HepG2 (cell line): ENCODE results near the gene LTB4R. TPM values are rescaled to one million over a fixed set of nuclear protein-coding genes. Genes with fewer than 3 reads are reported as not detected.

Experiments used
- ATAC-seq: fragments of 200-7000 bp; cut with Tn5 transposase; 3 replicates; pipeline ENCODE4 v1.9.1; 2020; ENCODE audit warnings: mild to moderate bottlenecking, moderate library complexity
- BruUV-seq: library from RNA; stranded (reverse); fragments of 400-500 nt; replicated peaks from 2 replicates; lab custom pipeline; 2021; lab: Mats Ljungman, UMichigan
- CTCF ChIA-PET: fragments of 300-600 bp; formaldehyde crosslinking; extraction: SDS; loops from one replicate; lab custom pipeline; 2021; ENCODE audit warnings: low total read pairs, inconsistent platforms, low intra/inter-chr PET ratio; lab: Yijun Ruan, JAX
- POLR2A ChIA-PET: fragments of 350-600 bp; sonication (Branson Sonifier 250); formaldehyde crosslinking; loops from one replicate; lab custom pipeline; 2020; ENCODE audit warnings: antibody characterized with exemption, inconsistent platforms; lab: Yijun Ruan, JAX
- DNase-seq: peaks from one replicate; pipeline ENCODE4 v3.0.0-alpha.2; 2015; ENCODE audit warnings: low spot score
- FAIRE-seq: peaks from 3 replicates; lab custom pipeline; 2011; peaks lifted over from hg19 to GRCh38; lab: Jason Lieb, UNC
- H2AFZ ChIP-seq: one replicate; pipeline ENCODE4 v1.6.1; 2011; ENCODE audit warnings: low read length, inconsistent platforms
- H3K27ac ChIP-seq: fragments of 300-600 bp; 3 replicates; pipeline ENCODE4 v1.8.0; 2011; ENCODE audit warnings: mixed run types, mild to moderate bottlenecking, mixed read lengths, low read length, inconsistent platforms; ENCODE audit not compliant: insufficient read depth; ENCODE audit errors: extremely low read length
- H3K27me3 ChIP-seq, 2 experiments: fragments of 200-600 bp in 1 of 2; 2 replicates in 1 of 2; 3 replicates in 1 of 2; pipeline versions ENCODE4 v1.6.0 to v1.8.0; 2011; ENCODE audit warnings: low read length in 2 of 2, mild to moderate bottlenecking in 2 of 2, moderate library complexity in 2 of 2, inconsistent platforms in 1 of 2; ENCODE audit not compliant: insufficient read depth in 2 of 2, control insufficient read depth in 1 of 2
- H3K36me3 ChIP-seq, 2 experiments: fragments of 200-600 bp in 1 of 2; replicated peaks in 1 of 2; 2 replicates in 1 of 2; 3 replicates in 1 of 2; pipeline versions ENCODE4 v1.5.1 to v1.8.0; 2011; ENCODE audit warnings: low read length in 2 of 2, inconsistent platforms in 1 of 2; ENCODE audit not compliant: insufficient read depth in 2 of 2, control insufficient read depth in 1 of 2
- H3K4me1 ChIP-seq: 2 replicates; pipeline ENCODE4 v1.5.1; 2012; ENCODE audit warnings: low read length, inconsistent platforms; ENCODE audit not compliant: insufficient read depth
- H3K4me2 ChIP-seq: 2 replicates; pipeline ENCODE4 v1.6.0; 2011; ENCODE audit warnings: low read depth, low read length, inconsistent platforms
- H3K4me3 ChIP-seq, 3 experiments: fragments of 200-600 bp in 1 of 3; sonication (generic), shearing (Covaris generic) in 1 of 3; replicated peaks in 1 of 3; 2 replicates each; pipeline ENCODE4 v1.5.1; 2011 to 2016; ENCODE audit warnings: low read length in 3 of 3, inconsistent platforms in 2 of 3, low read depth in 2 of 3, mild to moderate bottlenecking in 2 of 3, control low read depth in 1 of 3, mixed read lengths in 1 of 3; ENCODE audit not compliant: insufficient read depth in 1 of 3
- H3K79me2 ChIP-seq: one replicate; pipeline ENCODE4 v1.6.1; 2011; ENCODE audit warnings: low read length, inconsistent platforms; ENCODE audit not compliant: insufficient read depth
- H3K9ac ChIP-seq: 2 replicates; pipeline ENCODE4 v1.6.0; 2011; ENCODE audit warnings: mild to moderate bottlenecking, low read depth, low read length, inconsistent platforms; ENCODE audit not compliant: insufficient read depth
- H3K9me3 ChIP-seq: 2 replicates; pipeline ENCODE4 v1.5.1; 2012; ENCODE audit warnings: mild to moderate bottlenecking, low read length
- H4K20me1 ChIP-seq: 2 replicates; pipeline ENCODE4 v1.6.0; 2011; ENCODE audit warnings: inconsistent platforms, mild to moderate bottlenecking, low read length, moderate library complexity; ENCODE audit not compliant: insufficient read depth
- FOXK1 ChIP-seq: sonication (generic); formaldehyde crosslinking; IDR thresholded peaks from 2 replicates; pipeline ENCODE4 v1.4.0; 2020; ENCODE audit warnings: low read depth, missing genetic modification reagents, borderline replicate concordance
- FOXK2 ChIP-seq: fragments of 450-650 bp; IDR thresholded peaks from 2 replicates; pipeline ENCODE4 v1.6.1; 2016
- MAFG ChIP-seq: sonication (generic); formaldehyde crosslinking; IDR thresholded peaks from 2 replicates; pipeline ENCODE4 v1.5.1; 2020; ENCODE audit warnings: mild to moderate bottlenecking, missing genetic modification reagents
- MYNN ChIP-seq: sonication (generic); formaldehyde crosslinking; IDR thresholded peaks from 2 replicates; pipeline ENCODE4 v1.4.0; 2020; ENCODE audit warnings: mild to moderate bottlenecking, low read depth, missing genetic modification reagents
- NFIB ChIP-seq: sonication (generic); formaldehyde crosslinking; IDR thresholded peaks from 2 replicates; pipeline ENCODE4 v1.9.0; 2021; ENCODE audit warnings: missing genetic modification reagents, mild to moderate bottlenecking, borderline replicate concordance
- PBX3 ChIP-seq: sonication (generic); formaldehyde crosslinking; IDR thresholded peaks from 2 replicates; pipeline ENCODE4 v1.8.1; 2023; ENCODE audit warnings: missing genetic modification reagents, inconsistent platforms, borderline replicate concordance
- SMARCC2 ChIP-seq: fragments of 450-650 bp; IDR thresholded peaks from 2 replicates; pipeline ENCODE4 v1.6.1; 2017; ENCODE audit warnings: antibody characterized with exemption, mild to moderate bottlenecking
- TFDP2 ChIP-seq: sonication (generic); formaldehyde crosslinking; IDR thresholded peaks from 2 replicates; pipeline ENCODE4 v1.4.0; 2020; ENCODE audit warnings: missing genetic modification reagents
- YEATS4 ChIP-seq: sonication (generic); formaldehyde crosslinking; IDR thresholded peaks from 2 replicates; pipeline ENCODE4 v1.4.0; 2020; ENCODE audit warnings: missing genetic modification reagents, borderline replicate concordance
- ZBTB38 ChIP-seq: sonication (generic); formaldehyde crosslinking; IDR thresholded peaks from 2 replicates; pipeline ENCODE4 v1.5.1; 2020; ENCODE audit warnings: mild to moderate bottlenecking, missing genetic modification reagents
- ZFP36 ChIP-seq: fragments of 150-350 bp; IDR thresholded peaks from 2 replicates; pipeline ENCODE4 v1.6.1; 2018; ENCODE audit warnings: borderline replicate concordance, low read length, low read depth; ENCODE audit not compliant: partially characterized antibody
- ZFX ChIP-seq: sonication (generic); formaldehyde crosslinking; IDR thresholded peaks from 2 replicates; pipeline ENCODE4 v1.4.0; 2020; ENCODE audit warnings: mild to moderate bottlenecking, low read depth, missing genetic modification reagents, moderate library complexity
- ZNF121 ChIP-seq: sonication (generic); formaldehyde crosslinking; IDR thresholded peaks from 2 replicates; pipeline ENCODE4 v1.5.0; 2020; ENCODE audit warnings: mild to moderate bottlenecking, missing genetic modification reagents
- ZNF207 ChIP-seq: fragments of 450-650 bp; IDR thresholded peaks from 2 replicates; pipeline ENCODE4 v1.6.1; 2016; ENCODE audit warnings: antibody characterized with exemption, borderline replicate concordance
- ZNF280B ChIP-seq: sonication (generic); formaldehyde crosslinking; IDR thresholded peaks from 2 replicates; pipeline ENCODE4 v1.5.0; 2020; ENCODE audit warnings: missing genetic modification reagents, mild to moderate bottlenecking, borderline replicate concordance
- ZNF737 ChIP-seq: sonication (generic); formaldehyde crosslinking; IDR thresholded peaks from 2 replicates; pipeline ENCODE4 v1.5.0; 2020; ENCODE audit warnings: missing genetic modification reagents, mild to moderate bottlenecking, borderline replicate concordance
- ZXDC ChIP-seq: sonication (generic); formaldehyde crosslinking; IDR thresholded peaks from 2 replicates; pipeline ENCODE4 v1.5.0; 2020; ENCODE audit warnings: mild to moderate bottlenecking, missing genetic modification reagents
- WGBS: methylation state at CpG from one replicate; pipeline ENCODE4 v1.1.6; 2017; ENCODE audit warnings: low lambda C conversion rate; 5-methylcytosine and 5-hydroxymethylcytosine counted together
- in situ Hi-C: cut with HindIII; loops from 2 replicates; pipeline ENCODE4 v1.10.0; 2017; ENCODE audit warnings: low pct_unique_long_range_greater_than_20kb; ENCODE audit not compliant: extremely low pct_ligation_motif_present
- intact Hi-C: fragments of 100-400 bp; cut with micrococcal nuclease; formaldehyde crosslinking; loops from one replicate; pipeline ENCODE4 v1.10.0; 2022; ENCODE audit not compliant: unreplicated experiment
- polyA plus RNA-seq, 8 experiments: library from polyadenylated mRNA; depleted of rRNA in 3 of 8; stranded (reverse) in 7 of 8; unstranded in 1 of 8; fragments of >200 nt; fragmentation: Illumina TruSeq in 4 of 8; extraction: Trizol in 4 of 8; gene quantifications; 2 replicates each; pipeline versions ENCODE4 v1.2.1 to v1.2.3, GENCODE V29; 2011 to 2016; ENCODE audit warnings: low read depth in 4 of 8, missing spikeins in 1 of 8, mixed read lengths in 1 of 8; ENCODE audit not compliant: insufficient read depth in 1 of 8
- total RNA-seq, 5 experiments: library from RNA; depleted of rRNA; stranded (reverse); fragments of >200 nt; fragmentation: Illumina TruSeq; extraction: Trizol; gene quantifications; 2 replicates each; pipeline ENCODE4 v1.2.3, GENCODE V29; 2016; ENCODE audit warnings: low read depth in 1 of 5

Gene LTB4R
- total and polyA plus RNA-seq, 2 of the 13 experiments (the other 11 are each of a cell fraction or from before 2014, with no cell fraction given), result 3.2 to 8.2 TPM

GRCh38 chr14:24327303-24327702 is 16.0 kb downstream of the LTB4R start:
- H3K27me3 ChIP-seq, result peaks cover 27 to 81% of the 10 kb centered on the region in 2 experiments
- no TSS peak for BruUV-seq
- no peaks in the 10 kb centered on the region for H3K9me3 ChIP-seq
- ChIA-PET CTCF (interaction anchor here (10.2 kb wide), 1 partner anchor 107 kb away, joined by 235 read pairs; the partner anchor contains the start of genes CBLN3 and KHNYN), POLR2A (interaction anchor here (0.9 to 3.1 kb wide), 4 partner anchors 19 to 110 kb away, joined by 3 to 14 read pairs (median 8); partner anchors contain the start of genes CBLN3, CIDEB, KHNYN and TINF2)
- no peak overlapping the region for H2AFZ ChIP-seq
- TF ChIP-seq ZBTB38, result no peak
- no peak for TF ChIP-seq SMARCC2
- TF ChIP-seq ZXDC (CRISPR knock-in tag), result 0 out of 2 replicates have a peak, but pooled peaks have one; percentile 42
- TF ChIP-seq FOXK1 (CRISPR knock-in tag), result no peak
- TF ChIP-seq YEATS4 (CRISPR knock-in tag), result no peak
- no peak for TF ChIP-seq ZFX
- TF ChIP-seq ZNF207, result no peak
- 0 out of 2 replicates have a peak, but pooled peaks have one; percentile 9 for TF ChIP-seq NFIB (CRISPR knock-in tag)
- no peak for TF ChIP-seq ZNF121 (CRISPR knock-in tag)
- 0 out of 2 replicates have a peak, but pooled peaks have one; percentile 55 for TF ChIP-seq ZNF737 (CRISPR knock-in tag)
- TF ChIP-seq FOXK2, result no peak
- peak; percentile 42; the same call in 1 of the 2 replicates for TF ChIP-seq MAFG (CRISPR knock-in tag)
- TF ChIP-seq PBX3, result no peak
- TF ChIP-seq ZFP36, result no peak
- 0 out of 2 replicates have a peak, but pooled peaks have one; percentile 32 for TF ChIP-seq ZNF280B (CRISPR knock-in tag)
- no peak for TF ChIP-seq TFDP2 (CRISPR knock-in tag)
- TF ChIP-seq MYNN (CRISPR knock-in tag), result 0 out of 2 replicates have a peak, but pooled peaks have one; percentile 17
- no peak overlapping the region for H3K4me3 ChIP-seq
- no peak overlapping the region for H3K27ac ChIP-seq
- ATAC-seq, result no peak
- FAIRE-seq, result no peak
- H3K4me2 ChIP-seq, result no peak overlapping the region
- H3K79me2 ChIP-seq, result no peaks in the 10 kb centered on the region
- DNase-seq, result no peak
- no peak overlapping the region for H3K9ac ChIP-seq
- intact Hi-C loops, result no loop called here
- 60% methylated on average over 2 of the region's 2 CpGs for WGBS
- H3K36me3 ChIP-seq, result no peaks in the 10 kb centered on the region
- peaks cover 17% of the 10 kb centered on the region for H3K4me1 ChIP-seq
- in situ Hi-C loops, result no loop called here
- H4K20me1 ChIP-seq, result no peaks in the 10 kb centered on the region
